ENCODE data around the gene HOGA1.
A peak's percentile ranks its signal among the peaks of the same experiment; 100 is the strongest.

HOGA1 gene

GRCh38 chr10:97607095-97607636 is 23.0 kb downstream of the HOGA1 start:
- no peak for TF ChIP-seq CTCF (conservative IDR thresholded peaks at IDR 0.05; ENCODE audit: low read depth, low read length)
- no peak for DNase-seq (ENCODE audit: low read depth)

GRCh38 chr10:97608991-97609561 is 24.9 kb downstream of the HOGA1 start:
- no peak for TF ChIP-seq CTCF (conservative IDR thresholded peaks at IDR 0.05; ENCODE audit: low read depth, low read length)
- no peak overlapping the region for H3K4me3 ChIP-seq (ENCODE audit: low read depth, low read length)
- DNase-seq (ENCODE audit: low read depth): no peak

More at GRCh38 chr10:97607095-97607636, 23.0 kb downstream of the HOGA1 start:
- H3K4me3 ChIP-seq (ENCODE audit: low read depth, low read length): no peak overlapping the region

GRCh38 chr10:97611473-97611872 is 27.3 kb downstream of the HOGA1 start:
- DNase-seq (ENCODE audit: low read depth): no peak
- no peak for TF ChIP-seq CTCF (conservative IDR thresholded peaks at IDR 0.05; ENCODE audit: low read depth, low read length)
- H3K4me3 ChIP-seq (ENCODE audit: low read depth, low read length): no peak overlapping the region

GRCh38 chr10:97612386-97612785 is 28.2 kb downstream of the HOGA1 start:
- DNase-seq (ENCODE audit: low read depth): peak; percentile 77
- H3K4me3 ChIP-seq (ENCODE audit: low read depth, low read length): no peak overlapping the region
- TF ChIP-seq CTCF (conservative IDR thresholded peaks at IDR 0.05; ENCODE audit: low read depth, low read length): peak; percentile 45

GRCh38 chr10:97618285-97618684 is 34.1 kb downstream of the HOGA1 start:
- no peak for TF ChIP-seq CTCF (conservative IDR thresholded peaks at IDR 0.05; ENCODE audit: low read depth, low read length)
- no peak for DNase-seq (ENCODE audit: low read depth)
- no peak overlapping the region for H3K4me3 ChIP-seq (ENCODE audit: low read depth, low read length)

GRCh38 chr10:97618733-97619132 is 34.5 kb downstream of the HOGA1 start:
- TF ChIP-seq CTCF (conservative IDR thresholded peaks at IDR 0.05; ENCODE audit: low read depth, low read length): no peak
- DNase-seq (ENCODE audit: low read depth): no peak
- H3K4me3 ChIP-seq (ENCODE audit: low read depth, low read length): no peak overlapping the region

GRCh38 chr10:97623277-97623676 is 39.1 kb downstream of the HOGA1 start:
- DNase-seq (ENCODE audit: low read depth): no peak
- TF ChIP-seq CTCF (conservative IDR thresholded peaks at IDR 0.05; ENCODE audit: low read depth, low read length): no peak
- H3K4me3 ChIP-seq (ENCODE audit: low read depth, low read length): no peak overlapping the region

All from choroid plexus epithelial cell (primary cell).